ENCODE data around the gene PTCRA.
A peak's percentile ranks its signal among the peaks of the same experiment; 100 is the strongest.
"Not testable (repeated sequence)": the region's sequence is repeated elsewhere in the genome, so short reads cannot be mapped to it uniquely, and the experiment has no call there.

The PTCRA gene

GRCh38 chr6:42904467-42904866 lies 11.4 kb upstream of the PTCRA start:
- no peak for DNase-seq

- DNase-seq, result no peak
Measured at GRCh38 chr6:42907336-42907735, 8.5 kb upstream of the PTCRA start.

- no peak for DNase-seq
Measured at GRCh38 chr6:42909835-42910234, 6.0 kb upstream of the PTCRA start.

DNA sequence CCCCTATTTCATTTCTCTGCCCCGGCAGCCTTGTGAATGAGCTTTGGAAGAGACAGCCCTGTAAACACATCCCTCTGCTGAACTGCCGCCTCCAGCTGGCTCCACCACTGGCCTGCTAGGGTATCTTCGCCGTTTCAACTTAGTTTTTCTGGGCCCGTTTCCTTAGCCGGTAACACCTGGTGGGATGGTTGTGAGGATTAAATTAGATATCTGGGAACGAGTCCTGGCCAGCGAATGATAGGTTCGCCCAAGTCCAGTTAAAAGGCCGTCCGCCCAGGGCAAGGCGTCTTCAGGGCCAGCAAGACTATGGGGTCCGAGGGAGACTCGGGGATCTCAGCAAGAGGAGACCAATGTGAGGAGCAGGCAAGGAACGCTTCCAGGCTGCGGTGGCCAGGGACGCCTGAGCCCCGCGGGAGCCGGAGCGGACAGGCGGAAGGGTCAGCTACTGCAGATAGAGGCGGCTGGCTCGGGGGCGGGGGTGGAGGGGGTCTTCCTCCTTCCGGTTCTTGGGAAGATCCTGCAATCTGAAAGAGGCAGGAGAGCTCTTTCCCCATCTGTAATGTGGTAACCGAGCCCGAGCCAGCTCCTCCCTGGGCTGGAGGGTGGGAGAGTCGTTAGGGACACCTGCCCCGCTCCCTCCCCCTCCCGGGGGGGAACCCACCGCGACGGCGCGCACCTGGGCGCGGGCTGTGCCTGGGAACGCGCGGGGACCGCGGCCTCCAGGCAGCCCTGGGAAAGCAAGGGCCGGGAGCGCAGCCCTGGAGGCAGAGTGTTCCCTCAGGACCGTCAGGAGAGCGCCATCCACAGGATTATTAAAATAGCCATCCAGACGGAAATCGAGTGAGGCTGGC lies 4.5 kb upstream of the PTCRA start:
- DNase-seq, result no peak

DNA sequence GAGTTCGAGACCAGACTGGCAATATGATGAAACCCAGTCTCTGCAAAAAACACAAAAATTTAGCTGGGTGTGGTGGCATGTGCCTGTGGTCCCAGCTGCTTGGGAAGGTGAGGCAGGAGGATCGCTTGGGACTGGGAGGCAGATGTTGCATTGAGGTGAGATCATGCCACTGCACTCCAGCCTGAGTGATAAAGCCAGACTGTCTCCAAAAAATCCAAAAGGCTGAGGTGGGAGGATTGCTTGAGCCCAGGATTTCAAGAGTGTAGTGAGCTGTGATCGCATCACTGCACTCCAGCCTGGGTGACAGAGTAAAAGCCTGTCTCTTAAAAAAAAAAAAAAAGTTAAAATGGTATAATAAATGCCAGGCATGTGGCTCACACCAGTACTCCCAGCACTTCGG lies 1.3 kb upstream of the PTCRA start:
- DNase-seq, result no peak

- no peak for DNase-seq
Measured at GRCh38 chr6:42916288-42916687, 435 bp downstream of the PTCRA start.

GRCh38 chr6:42921801-42922200 lies 5.9 kb downstream of the PTCRA start:
- DNase-seq, result no peak

- no peak for DNase-seq
Measured at GRCh38 chr6:42923666-42924065, 7.8 kb downstream of the PTCRA start.

GRCh38 chr6:42925248-42925857 lies 9.5 kb downstream of the PTCRA start:
- no peak for DNase-seq

DNA sequence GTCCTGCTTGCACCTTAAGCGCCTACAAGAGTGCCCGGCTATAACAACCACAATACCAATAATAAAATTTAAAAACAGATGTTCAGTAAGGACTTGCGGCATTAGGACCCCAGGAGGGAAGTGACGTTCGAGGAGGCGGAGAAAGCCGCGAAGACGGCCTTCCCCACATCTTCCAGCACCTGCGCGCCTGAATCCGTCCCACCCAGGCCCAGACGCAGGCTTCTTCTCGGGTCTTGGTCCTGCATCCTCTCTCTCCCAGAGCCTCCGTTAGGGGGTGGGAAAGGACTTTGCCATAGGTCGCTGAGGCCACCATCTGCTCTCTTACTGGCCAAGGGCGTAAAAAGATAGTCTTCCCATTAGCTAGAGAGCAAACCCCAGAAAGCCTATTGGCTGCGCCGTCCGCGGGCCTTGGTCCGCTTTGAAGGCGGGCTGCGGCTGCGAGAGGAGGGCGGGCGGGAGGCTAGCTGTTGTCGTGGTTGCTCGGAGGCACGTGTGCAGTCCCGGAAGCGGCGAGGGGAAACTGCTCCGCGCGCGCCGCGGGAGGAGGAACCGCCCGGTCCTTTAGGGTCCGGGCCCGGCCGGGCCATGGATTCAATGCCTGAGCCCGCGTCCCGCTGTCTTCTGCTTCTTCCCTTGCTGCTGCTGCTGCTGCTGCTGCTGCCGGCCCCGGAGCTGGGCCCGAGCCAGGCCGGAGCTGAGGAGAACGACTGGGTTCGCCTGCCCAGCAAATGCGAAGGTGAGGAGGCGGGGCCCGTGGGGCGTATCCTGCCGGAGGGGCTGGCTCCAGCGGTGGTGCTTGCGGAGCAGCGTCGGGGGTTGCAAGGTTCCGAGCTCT lies 13.3 kb downstream of the PTCRA start, which contains the start of gene CNPY3:
Gene CNPY3, plus strand, starts transcription at position 495 of the 835 bp plus-strand sequence. Its CDS starts 91 bp downstream, at position 586.
- peak; percentile 93 to 94 for DNase-seq

- peak; percentile 65 to 70 for DNase-seq
Measured at GRCh38 chr6:42929821-42930360, 14.0 kb downstream of the PTCRA start.

- no peak for DNase-seq
Measured at GRCh38 chr6:42932412-42932811, 16.6 kb downstream of the PTCRA start.

DNA sequence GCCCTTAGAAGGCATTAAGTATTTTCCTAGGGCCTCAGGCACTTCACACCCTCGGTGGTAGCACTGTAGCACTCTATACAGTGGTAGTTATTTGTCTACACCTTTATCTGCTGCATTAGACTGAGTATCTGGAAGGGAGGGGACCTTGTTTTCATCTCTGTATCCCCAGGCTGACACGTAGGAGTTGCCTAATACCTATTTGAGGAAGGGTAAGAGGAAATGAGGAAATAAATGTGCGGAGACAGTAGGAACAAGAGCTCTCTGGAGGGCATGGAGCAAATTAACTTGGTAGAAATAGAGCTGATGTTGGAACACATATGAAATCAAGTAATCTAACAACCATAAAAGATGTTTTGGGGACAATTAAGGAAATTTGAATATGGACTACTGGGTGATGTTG lies 17.4 kb downstream of the PTCRA start:
- DNase-seq, result no peak

DNA sequence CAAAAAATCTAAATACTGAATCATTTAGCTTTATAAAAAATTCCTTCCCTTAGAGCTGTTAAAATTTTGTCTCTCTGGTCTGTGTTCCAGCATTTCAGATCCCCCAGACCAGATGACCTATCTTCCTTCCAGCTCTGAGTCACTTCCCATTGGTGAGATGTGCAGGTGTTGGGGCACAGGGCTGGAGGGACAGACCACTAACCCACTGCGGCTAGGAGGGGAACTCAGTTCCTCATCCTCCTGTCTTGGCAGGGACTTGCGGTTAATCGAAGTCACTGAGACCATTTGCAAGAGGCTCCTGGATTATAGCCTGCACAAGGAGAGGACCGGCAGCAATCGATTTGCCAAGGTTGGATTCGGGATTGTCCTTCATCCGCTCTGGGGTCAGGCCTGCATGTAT lies 19.5 kb downstream of the PTCRA start:
- DNase-seq, result no peak

DNA sequence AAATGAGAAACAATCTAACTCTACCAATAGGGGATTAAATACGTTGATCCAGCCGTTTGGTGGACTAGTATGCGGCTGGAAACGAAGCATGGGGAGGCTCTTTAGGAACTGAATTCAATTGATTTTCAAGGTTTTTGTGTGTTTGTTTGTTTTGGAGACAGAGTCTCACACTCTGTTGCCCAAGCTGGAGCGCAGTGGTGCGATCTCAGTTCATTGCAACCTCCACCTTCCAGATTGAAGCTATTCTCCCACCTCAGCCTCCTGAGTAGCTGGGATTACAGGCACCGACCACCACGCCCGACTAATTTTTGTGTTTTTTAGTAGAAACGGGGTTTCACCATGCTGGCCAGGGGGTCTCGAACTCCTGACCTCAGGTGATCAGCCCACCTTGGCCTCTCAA lies 20.5 kb downstream of the PTCRA start:
- no peak for DNase-seq

DNA sequence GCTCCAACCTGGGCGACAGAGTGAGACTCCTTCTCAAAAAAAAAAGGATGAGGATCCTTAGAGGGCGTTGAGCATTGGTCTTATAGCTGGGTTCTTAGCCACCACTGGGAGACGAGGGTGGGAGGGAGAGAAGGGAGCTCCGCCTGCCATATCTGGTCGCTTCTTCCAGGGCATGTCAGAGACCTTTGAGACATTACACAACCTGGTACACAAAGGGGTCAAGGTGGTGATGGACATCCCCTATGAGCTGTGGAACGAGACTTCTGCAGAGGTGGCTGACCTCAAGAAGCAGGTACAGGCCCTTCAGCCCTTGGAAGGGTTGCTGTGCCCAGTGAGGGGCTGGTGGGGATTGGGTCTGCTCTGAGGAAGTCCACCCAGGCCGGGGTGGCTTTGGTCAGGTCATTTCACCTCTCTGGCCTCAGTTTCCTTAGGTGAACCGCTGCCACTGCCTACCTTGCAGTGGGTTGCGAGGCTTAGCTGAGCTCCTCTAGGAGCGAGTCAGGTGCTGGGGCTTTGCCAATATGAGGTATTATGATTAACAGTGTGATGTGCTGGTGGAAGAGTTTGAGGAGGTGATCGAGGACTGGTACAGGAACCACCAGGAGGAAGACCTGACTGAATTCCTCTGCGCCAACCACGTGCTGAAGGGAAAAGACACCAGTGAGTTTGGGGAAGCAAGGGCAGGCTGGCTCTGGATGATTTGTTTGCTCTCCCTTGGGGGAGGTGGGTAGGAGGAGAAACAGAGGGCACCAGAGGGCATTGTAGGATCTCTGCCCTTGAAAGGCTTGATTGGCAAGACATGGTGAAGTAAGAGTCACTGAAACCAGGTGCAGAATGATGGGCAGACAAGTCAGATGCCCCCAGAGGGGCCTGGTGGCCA lies 21.9 kb downstream of the PTCRA start:
- no peak for DNase-seq

- DNase-seq, result no peak
Measured at GRCh38 chr6:42938428-42938796, 22.6 kb downstream of the PTCRA start.

- no peak for DNase-seq
Measured at GRCh38 chr6:42938987-42939809, 23.3 kb downstream of the PTCRA start.

DNA sequence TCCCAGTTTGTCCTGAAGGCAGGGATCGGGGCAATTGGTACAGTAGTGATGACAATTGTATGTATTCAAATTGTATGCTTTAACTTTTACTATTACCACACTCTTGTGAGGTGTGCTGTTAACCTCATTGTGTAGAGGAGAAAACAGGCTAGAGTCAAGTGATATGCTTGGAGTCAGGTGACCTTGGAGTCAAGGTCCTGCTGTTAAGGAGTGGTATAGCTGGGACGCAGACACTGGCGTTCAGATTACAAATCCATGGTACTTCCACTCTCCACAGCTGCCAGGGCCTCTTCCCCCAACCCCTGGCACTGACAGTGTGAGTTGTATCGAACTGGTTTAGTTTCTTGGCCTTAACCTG lies 23.9 kb downstream of the PTCRA start:
- no peak for DNase-seq

DNA sequence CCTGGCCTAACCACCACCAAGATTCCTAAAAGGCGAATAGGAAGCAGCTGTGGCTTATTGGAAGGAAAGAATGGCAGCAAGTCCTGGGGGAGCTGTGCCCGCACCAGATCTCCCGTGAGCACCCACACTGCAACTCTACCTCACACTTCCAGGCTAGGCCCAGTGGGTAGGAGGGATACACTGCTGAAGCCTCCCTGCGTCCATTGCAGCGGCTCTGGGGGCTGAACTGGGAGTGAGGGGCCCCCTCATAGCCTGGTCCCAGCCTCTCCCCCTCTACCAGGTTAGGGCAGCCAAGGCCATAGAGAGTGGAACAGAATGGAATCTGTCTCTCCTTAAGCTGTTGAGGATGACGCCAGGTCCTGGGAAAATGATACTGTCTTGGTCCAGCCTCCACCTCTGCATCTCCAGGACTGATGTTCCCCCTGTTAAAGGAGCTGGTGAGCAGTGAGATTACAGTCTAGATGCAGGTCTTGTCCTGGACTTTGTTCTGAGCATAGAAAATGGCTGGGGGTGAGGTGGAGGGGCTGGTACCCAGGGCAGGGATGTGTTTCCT lies 24.7 kb downstream of the PTCRA start:
- DNase-seq, result no peak

DNA sequence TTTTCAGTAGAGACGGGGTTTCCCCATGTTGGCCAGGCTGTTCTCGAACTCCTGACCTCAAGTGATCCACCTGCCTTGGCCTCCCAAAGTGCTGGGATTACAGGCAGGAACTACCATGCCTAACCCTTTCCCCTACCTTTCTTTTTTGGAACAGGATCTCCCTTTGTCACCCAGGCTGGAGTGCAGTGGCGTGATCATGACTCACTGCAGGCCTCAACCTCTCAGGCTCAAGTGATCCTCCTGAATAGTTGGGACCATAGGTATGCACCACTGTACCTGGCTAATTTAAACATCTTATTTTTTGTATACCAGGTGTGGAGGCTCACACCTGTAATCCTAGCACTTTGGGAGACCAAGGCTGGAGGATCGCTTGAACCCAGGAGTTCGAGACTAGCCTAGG lies 25.5 kb downstream of the PTCRA start:
- not testable (repeated sequence) for DNase-seq

Data from stimulated activated CD4-positive, alpha-beta T cell treated with anti-CD3 and anti-CD28 coated beads, Interleukin-2, amount 100 ng/mL, for 24 hours (primary cell).